HS-5 (cell line): ENCODE measurements around the gene FHOD1.

Experiments
- DNase-seq: peaks from one replicate; pipeline ENCODE4 v3.0.0-alpha.2; 2012; ENCODE audit warnings: low read depth

Gene FHOD1

GRCh38 chr16:67277294-67277998 is 30.2 kb upstream of the FHOD1 start:
- DNase-seq = peak; percentile 97

- no peak for DNase-seq
Measured at GRCh38 chr16:67275321-67275720, 28.0 kb upstream of the FHOD1 start.

DNA sequence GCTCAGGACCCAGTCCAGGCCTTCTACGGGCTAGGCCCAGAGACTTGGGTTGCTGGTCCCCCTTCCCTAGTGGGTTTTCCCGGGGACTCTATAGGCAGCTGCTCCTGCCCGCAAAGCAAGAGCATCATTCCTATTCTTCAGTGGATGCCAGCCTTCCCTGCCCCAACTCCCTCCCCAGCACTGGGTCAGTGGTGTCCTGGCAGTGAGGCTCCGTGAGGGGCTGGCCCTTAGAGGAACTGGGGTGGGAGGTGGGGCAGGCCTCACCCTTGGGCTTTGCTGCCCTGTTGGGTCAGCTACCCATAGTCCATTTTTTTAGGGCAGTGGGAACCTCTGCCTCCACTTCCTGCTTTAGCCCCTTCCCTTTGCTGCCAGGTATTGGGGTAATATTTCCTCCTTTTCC is 24.2 kb upstream of the FHOD1 start:
- no peak for DNase-seq

DNA sequence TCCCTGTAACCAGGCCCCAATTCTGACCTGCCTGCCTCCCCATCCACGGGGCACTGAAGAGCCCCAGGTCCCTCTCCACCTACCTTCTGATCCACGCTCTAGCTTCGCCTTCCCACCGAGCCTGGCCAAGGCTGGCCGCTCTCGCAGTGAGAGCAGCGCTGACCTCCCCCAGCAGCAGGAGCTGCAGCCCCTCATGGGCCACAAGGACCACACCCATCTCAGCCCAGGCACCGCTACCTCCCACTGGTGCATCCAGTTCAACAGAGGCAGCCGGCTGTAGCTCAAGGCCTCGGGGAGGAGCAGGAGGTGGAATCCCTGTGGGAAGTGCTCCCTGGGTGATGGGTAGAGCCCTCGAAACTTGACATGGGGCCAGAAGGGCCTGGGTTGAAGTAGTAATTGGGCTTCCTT is 23.7 kb upstream of the FHOD1 start:
- no peak for DNase-seq

GRCh38 chr16:67269766-67270165 is 22.5 kb upstream of the FHOD1 start:
- no peak for DNase-seq

DNA sequence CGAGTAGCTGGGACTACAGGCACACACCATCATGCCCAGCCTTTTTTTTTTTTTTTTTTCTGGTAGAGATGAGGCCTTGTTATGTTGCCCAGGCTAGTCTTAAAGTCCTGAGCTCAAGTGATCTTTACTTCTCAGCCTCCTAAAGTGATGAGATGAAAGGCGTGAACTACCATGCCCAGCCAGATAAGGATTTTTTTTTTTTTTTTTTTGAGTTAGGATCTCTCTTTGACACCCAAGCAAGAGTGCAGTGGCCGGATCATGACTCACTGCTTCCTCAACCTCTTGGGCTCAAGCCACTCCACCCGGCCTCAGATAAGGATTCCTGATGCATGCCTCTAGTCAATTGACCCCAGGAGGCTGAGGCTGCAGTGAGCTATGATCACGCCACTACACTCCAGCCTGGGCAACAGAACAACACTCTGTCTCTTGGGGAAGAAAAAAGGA is 20.9 kb upstream of the FHOD1 start:
- DNase-seq = peak; percentile 93

DNA sequence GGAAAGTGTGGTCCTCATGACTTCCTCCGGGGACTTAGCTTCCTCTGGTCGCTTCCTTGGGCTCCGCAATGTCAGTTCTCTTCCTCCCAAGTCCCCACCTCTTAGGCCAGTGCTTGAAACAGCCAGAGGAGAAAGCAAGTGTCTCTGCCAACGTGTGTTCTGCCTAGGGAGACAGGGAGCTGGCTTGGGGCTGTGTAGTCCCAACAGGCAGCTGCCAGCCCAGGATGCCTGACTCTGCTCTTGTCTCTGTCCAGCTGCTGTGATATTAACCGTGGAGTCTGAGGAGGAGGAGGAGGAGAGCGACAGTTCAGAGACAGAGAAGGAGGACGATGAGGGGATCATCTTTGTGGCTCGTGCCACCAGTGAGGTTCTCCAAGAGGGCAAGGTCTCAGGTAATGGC is 18.6 kb upstream of the FHOD1 start:
- no peak for DNase-seq

DNA sequence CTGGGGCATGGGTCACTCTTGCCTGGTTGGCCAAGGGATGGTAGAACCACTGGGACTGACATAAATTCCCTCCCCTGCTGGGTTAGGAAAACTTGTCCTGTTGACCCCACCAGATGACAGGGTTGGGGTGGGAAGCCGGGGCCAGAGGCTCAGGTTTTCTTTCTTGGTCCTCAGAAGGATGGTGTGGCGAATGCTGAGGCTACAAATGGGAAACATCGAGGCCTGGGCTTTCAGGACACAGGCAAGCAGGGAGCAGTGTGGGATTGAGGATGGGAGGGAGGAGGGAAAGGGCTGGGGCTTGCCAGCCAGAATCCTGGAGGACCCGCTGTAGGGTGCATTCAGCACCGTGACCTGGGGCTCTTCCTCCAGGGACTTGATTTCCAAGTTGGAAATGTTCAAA is 17.6 kb upstream of the FHOD1 start:
- no peak for DNase-seq

GRCh38 chr16:67264277-67264676 is 17.0 kb upstream of the FHOD1 start:
- no peak for DNase-seq

DNA sequence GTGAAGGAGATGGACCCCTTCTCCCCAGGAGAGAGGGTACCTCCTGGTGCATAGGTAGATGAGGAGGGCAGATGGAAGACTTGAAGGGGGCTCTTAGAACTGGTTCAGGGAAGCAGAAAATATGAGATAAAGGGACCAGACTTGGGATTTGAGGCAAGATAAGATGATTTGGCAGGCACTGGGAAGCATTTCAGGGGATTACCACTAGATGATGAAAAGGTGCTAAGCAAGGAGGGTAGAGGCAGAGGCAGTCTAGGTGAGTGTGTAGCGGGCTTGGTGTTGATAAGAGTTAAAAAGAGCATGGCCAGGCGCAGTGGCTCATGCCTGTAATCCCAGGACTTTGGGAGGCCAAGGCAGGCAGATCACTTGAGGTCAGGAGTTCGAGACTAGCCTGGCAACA is 15.9 kb upstream of the FHOD1 start:
- DNase-seq = no peak

DNA sequence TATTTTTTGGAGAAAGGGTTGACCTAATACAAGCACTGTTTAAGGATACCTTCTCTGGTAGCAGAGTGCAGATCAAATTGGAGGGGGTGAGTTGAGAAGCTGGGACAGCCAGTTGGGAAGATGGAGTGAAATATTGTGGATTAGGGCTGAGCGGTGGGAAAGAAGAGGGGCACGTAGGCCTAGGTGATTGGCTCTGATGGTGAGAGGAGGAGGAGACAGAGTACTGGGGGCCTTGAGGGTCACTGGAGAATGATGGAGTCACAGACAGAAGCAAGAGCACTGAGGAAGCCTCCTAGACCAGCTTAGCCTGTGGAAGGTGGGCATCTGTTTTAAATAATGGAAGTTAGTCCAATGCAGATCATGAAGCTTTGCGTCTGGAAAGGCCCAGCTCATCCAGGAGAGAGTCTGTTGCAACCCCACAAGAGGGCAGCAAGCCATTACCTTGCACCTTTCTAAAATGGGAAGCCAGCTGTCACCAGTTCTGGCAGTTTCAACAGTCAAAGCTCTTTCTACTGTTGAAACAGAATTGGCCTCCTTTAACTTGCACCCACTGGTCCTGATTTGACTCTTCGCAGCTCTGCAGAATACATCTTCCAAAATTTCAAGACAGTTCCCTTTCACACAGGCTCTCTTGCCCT is 13.3 kb upstream of the FHOD1 start:
- DNase-seq = no peak

DNA sequence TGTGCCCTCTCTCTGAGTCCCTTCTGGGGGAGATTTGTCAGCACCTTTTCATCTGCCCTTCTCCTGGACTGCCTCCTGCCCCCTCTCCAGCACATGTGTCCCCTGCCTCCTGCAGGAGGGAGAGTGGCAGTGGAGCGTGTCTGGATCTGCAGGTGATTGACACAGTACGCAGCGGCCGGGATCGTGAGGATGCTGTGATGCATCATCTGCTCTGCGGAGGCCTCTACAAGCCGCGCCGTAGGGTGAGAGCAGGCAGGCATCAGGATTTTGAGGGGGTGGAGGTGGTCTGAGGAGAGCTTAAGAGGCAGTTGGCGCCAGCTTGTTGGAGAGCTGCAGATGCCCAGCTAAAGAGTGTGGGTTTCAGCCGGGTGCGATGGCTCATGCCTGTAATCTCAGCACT is 12.4 kb upstream of the FHOD1 start:
- DNase-seq = no peak

DNA sequence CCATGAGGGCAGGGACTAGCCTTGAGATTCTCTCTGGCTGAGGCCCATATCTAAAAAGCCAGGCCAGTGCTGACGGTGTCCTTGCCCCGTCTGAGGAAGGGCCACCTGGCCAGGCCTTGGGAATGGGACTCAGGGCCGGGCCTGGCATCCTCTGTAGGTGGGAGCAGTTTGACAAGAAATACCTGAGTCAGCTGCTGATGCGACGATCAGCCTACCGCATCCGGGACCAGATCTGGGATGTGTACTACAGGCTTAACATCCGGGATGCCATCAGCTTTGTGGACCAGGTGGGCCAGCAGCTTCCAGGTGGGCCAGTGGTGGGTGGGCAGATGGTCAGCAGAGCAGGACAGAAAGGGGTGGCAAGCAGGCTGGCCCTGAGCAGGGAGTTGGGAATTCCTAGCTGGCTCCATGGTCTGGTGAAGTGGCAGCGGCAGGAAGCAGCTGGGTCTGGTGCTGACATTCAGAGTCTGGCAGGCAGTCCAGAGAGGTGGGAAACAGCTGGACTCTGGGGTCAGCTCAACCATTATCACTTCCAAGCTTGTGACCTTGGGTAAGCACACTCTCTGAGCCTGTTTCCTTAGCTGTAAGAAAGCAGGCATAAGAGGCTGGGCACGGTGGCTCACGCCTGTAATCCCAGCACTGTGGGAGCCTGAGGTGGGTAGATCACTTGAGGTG is 11.0 kb upstream of the FHOD1 start:
- no peak for DNase-seq

GRCh38 chr16:67257486-67258160 is 10.3 kb upstream of the FHOD1 start:
- no peak for DNase-seq

DNA sequence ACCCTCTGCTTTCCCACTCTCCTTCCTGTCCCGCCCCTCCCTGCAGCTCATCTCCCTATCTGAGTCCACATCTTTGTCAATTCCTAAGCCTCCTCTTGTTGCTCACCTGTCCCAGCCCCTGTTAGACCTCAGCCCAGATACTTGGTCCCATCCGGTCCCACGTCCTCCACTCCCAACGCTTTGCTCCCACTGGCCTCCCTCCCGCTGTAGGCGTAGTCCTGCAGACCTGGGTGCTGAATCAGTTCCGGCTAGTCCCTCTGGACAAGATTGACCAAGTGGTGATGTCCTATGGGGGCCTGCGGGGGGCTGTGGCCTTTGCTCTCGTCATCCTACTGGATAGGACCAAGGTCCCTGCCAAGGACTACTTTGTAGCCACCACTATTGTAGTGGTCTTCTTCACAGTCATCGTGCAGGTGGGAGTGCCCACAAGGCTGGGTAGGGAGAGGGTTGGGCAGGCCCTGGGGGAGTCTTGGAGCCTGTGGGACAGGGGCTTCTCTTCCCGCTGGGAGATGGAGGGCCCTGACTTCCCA is 9.5 kb upstream of the FHOD1 start:
- no peak for DNase-seq

DNA sequence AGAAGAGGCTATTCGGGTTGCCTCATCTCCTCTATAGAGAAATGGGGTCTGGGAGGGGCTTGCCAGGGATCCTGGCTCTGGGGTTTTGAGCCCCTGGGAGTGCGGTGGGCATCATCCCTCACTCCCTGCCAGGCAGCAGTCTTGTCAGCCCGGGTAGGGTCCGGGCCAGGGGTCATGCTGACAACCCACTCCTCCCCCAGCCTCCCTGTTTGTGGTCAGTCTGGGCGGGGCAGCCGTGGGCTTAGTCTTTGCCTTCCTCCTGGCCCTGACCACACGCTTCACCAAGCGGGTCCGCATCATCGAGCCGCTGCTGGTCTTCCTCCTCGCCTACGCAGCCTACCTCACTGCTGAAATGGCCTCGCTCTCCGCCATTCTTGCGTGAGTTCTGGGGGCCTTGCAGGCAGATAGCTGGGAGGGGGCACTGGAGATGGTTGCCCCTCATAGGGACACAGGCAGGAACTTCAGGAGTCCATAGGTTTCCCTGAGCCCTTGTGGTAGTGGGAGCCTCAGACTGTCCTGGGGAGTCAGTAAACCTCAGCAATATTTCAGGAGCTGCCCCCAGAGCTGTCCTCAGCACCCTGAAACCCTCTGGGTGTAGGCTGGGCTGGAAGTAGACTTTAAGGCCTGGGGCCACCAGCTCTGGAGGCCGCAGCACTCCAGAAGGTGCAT is 8.4 kb upstream of the FHOD1 start:
- DNase-seq = no peak

- no peak for DNase-seq
Measured at GRCh38 chr16:67254801-67255552, 7.7 kb upstream of the FHOD1 start.

- DNase-seq = no peak
Measured at GRCh38 chr16:67252609-67253497, 5.6 kb upstream of the FHOD1 start.

GRCh38 chr16:67250045-67250327 is 2.7 kb upstream of the FHOD1 start:
- no peak for DNase-seq
